GM21723 (cell line): ENCODE data around the gene NRF1.

ENCODE experiments used
- ATAC-seq: cut with Tn5 transposase; IDR thresholded peaks from one replicate; pipeline ENCODE4 v1.9.1; 2021; ENCODE audit warnings: mild to moderate bottlenecking, moderate library complexity; ENCODE audit not compliant: unreplicated experiment

NRF1 gene

DNA sequence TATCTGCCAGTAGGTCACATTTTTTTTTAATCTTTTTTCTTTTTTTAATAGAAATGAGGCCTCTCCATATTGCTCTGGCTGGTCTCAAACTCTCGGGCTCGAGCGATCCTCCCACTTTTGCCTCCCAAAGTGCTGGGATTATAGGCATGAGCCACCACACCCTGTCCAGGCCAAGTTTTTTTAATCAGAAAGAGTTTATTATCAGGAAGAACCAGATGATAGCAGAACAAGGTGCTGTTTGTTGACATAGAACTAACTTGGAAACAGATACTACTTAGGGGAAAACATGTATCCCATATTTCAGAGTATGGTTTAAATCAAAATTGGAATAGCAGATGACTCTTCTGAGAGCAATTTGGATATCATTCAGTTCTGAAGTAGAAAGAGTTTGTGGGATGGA lies 118.6 kb downstream of the NRF1 start:
- no peak for ATAC-seq

DNA sequence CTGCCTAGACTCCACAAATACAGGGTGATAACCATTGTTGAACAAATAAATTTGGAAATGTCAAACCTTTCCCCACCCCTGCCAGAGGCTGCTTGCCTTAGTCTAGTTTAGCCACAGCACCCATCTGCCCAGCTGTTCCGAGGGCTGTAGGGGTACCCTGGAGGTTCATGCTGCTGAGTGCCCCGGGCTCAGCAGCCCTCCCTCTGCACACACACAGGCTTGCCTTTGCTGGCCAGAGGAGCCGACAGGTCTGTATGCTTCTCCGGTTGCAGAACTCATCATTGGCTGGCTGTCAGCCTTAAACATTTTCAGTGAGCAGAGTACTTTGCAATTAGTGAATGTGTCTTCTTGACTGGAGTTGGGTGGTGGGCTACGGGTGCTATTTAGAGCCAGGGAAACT lies 122.9 kb downstream of the NRF1 start:
- ATAC-seq: no peak

DNA sequence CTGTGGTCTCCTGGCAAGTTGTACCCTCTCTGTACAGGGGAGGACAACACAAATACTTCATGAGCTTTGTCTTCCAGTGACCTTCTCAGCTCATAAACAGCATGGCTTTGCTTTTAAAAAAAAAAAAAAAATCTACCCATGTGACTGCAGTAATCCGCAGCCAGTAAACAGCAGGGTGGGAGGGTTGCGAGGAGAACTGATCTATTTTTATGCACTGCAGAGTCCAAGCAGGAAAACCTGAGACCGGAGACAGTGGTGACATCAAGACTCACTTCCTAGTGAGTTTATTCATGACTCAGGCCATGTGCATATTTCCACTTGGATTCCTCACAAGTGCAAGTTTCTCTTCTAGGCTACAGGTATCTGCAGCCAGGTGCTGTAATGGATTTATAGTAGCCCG lies 127.9 kb downstream of the NRF1 start:
- ATAC-seq: no peak

DNA sequence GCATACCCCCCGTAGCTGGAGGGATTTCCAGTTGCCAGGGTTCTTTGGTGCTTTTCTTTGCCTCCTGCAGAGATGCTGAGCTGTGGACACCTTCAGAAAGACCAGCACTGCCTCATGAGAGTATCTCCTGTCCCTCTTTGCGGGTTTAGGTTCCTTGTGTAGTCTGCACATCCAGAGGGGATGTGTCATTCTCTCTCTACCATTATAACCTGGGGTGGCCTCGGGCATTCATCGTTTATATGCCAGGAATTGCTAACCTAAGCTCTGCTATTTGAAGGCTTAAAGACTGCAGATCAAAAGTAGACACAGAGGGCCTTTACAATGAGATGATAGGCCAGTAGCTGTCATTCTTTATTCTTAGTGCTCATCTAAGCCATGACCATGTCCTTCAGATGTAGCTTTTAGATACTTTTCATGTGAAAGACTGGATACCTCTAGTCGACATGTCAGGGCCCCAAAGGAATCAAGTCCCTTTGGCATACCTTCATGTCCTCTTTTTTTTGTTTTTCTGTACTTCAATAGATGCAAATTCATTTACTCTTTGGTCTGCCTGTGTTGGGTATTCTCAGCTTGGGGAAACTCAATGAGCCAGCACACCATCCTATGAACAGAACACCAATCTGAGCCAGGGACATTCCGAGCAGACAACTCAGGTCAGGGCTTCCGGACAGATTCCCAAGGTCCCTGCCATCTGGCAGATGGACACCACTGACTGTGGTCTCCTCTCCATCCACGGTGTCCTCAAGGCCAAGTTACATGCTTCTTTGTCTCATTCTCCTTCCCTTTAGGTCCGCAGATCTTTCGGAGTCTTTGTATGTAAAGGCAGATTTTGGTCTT lies 129.3 kb downstream of the NRF1 start:
- ATAC-seq: no peak

DNA sequence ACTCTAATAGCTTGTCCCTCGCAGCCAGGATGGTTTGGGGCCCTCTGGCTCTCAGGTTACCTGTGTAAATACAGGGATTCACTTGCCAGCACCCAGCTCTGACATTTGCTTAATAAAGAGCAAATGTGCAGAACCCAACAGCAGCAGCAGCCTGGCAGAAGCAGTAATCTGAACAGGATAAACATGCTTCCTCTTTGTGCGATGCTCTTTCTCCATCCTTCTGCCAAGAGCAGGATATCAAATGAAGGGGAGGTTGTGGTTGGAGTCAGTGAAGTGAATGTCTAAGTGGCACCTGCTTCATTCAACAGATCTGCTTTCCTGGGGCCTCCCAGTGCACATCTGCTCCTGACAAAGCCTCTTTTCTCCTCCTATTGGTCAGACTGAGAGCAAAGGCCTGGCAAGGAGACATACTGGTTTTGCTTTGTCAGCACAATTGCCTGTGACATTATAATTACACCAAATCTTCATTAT lies 130.3 kb downstream of the NRF1 start:
- ATAC-seq: no peak

DNA sequence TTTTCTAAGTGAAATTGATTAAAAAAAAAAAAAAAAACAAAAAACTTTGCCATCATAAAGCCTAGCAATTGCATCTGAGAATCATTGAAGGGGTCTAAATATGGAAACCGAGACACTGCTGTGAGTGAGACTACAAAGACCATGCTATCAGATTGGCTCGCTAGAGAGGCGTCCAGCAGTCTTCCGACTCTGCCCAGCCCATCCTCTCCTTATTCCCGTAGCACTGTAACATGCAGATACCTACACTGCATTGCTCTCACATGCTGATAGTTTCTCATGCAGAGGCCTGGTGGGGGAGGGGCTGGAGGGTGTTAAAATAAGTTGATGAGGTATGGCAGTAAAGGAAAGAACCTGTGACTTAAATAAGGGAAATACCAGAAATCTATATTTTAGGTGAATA lies 130.7 kb downstream of the NRF1 start:
- no peak for ATAC-seq

DNA sequence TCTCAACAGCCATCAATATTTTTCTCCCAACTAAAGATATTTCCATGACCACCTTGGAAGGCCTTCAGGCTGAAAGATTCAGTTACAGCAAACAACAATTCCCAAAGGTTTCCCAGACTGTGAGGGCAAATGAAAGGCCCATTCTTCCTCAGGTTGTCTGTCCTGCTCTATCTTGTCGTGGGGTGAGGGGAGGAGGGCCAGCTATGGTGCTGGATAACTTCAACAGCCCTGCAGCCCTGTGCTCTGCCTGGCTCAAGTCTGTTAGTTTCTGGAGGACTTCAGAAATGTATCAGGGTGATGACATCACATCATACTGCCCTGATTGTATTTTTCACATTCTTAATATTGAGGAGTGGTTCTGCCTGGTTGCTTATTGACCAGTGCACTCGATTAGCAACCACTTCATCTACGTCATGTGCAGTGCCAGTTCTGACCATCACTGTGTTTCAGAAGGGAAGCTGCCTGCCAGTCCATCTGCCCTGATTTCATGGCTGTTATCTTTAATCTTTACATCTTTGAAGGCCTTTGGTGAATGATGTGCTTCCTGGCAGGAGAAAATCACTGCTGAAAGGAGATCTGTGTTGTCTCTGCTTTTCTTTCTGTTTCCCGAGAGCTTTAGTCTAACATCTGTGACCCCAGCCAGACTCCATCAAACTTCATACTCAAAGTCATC lies 135.5 kb downstream of the NRF1 start:
- ATAC-seq: no peak

DNA sequence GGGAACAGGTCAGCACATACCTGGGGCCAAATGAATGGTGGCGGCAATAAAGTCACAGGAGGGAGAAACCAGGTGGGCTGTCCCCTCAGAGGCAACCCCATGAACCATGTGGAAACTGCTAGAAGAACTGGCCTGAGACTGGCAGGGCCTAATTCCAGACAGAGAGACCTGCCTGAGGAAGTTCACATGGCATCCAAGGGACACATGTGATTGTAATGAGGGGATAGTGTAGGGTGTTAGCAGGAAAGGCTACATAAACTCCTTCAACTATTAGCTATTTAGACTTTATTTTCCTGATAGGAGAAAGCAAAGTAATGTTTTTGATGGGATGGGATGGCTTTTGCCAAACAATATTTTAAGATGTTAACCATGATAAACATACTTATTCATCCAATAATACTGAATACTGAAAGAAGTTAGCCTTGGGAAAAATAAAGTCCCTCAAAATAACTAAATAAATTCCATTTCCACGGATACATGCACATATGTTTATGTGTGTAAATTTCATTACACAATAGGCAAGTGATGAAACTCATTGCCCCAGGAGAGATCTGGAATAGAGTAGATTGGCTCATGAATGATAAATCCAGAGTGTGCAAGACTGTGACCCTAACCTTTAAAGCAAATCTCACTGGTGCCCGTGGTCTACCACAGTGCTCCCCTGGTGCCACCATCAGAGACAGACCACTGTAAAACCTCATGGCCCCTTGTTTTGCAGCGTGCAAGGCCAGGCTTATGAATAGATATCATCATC lies 137.0 kb downstream of the NRF1 start:
- no peak for ATAC-seq

DNA sequence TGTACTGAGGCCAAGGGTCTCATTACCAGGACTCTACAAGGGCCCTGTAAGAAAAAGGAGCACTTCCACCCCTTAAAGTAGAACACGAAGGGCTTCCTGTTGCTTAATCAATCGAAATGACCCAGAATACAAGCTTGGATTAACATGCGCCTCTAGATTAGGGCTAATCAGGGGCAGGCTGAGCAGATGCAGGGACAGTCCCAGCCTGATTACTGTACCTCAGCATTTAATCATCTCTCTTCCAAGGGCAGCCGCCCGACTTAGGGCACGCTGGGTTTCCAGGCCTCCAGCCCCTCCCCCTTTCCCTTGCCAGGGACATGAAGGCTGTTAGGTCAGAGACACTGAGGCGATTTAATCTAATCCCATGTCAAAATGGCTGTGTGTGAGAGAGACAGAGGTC lies 138.6 kb downstream of the NRF1 start:
- ATAC-seq: no peak

DNA sequence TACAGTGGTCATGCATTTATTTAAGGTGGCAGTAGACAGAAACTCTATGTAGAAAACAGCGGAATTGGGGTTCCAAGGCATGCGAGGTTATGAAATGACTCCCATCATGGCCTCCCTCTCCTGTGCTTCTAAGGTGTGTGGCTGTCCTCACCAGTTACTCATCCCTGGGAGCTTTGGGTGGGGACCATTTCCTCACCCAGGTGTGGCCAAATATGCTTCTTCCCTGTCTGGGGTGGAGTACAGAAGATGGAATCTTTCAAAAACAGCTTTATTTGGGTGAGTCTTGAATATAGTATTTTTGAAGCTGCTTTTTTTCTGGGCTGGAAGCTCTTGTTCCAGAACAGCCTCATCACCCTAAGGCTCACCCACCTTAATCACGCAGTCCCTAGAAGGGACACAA lies 139.0 kb downstream of the NRF1 start:
- ATAC-seq: no peak

DNA sequence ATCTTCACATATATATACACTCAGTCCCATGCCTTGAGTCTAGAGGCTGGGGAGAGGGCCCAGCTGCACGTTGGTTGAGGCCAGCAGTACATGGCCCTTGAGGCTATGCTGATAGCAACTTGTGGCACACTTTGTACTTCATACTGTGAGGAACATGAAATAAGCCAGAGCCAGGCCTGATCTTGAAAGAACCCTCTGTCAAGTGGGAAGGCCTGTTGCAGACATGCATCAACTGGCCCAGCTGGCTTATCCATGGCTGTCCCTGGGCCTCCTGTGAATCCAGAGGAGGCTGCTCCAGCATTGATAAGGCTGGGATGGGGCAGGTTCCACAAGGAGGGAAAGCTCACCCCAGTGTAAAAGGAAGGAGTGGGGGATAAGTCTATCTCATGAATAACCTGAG lies 140.4 kb downstream of the NRF1 start:
- no peak for ATAC-seq

DNA sequence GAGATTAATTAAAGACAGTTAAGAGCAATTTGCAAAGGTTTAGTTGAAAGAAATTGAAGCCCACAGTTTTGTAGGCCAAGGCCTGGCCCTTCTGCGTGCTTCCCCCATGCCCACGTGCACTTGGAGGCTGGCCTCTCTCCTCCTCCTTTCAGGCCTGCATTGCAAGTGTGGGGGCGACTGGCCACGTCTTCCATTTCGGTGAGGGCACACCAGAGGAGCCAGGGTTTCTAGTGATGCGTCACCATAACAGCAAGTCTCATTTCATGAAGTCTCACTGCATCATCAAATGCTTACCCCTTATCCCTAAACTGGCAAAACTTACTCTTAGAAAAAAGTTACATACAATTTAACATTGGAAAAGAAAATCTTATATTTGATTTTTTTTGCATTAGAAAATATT lies 141.2 kb downstream of the NRF1 start:
- ATAC-seq: no peak

DNA sequence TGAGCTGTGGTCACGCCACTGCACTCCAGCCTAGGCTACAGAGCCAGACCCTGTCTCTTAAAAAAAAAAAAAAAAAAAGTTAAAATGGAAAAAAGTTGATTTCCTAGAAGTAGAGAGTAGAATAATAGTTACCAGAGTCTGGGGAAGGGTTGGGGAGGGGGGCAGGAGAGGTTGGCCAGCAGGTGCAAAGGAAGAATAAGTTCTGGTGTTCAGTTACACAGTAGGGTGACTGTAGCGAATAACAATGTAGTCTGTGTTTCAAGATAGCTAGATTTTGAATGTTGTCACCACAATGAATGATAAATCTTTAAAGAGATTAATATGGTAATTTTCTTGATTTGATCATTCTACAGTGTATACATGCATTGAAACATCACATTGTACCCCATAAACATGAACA lies 142.9 kb downstream of the NRF1 start:
- no peak for ATAC-seq

DNA sequence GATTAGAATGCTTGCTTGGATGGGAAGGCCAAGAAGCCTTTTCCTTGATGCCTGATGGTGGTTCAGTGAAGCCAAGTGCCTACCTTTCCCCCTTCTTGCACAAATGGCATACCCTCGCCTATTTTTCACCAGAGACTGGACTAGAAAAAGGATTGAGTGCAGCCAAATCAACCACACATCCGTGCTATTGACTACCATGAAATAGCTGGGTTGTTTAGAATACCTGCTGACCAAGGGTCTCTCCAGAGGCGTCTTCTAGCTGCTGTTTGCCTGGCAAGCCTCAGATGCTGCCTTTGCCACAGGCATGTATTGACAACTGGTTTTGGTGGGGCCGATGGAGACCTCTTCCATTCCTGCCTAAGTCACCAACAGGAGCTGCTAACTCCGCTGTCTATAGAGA lies 146.5 kb downstream of the NRF1 start:
- no peak for ATAC-seq

DNA sequence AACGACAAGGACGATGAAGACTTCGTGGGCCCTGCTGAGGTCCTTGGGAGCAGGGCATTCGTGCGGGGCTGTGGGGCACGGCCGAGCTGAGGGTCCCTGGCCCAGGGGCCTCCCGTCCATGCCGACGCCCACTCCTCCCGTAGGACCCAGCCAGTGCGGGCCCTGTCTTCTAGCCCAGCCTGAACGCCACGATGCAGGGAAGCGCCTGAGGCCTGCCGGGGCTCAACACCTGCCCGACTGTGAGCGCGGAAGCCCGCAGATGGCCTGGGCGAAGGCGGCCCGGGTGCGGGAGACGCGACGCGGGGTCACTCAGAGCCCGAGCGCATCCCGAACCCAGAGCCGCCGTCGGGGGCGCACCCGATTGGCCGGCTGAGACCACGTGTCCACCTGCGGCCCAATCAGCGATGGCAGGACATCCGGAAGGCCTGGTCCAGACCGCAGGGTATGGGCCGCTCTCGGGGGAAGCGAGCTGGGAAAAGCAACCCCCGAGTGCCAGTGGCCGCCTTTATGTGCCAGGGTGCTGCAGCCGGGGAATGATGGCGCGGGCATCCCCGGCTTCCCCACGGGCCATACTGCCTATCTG lies 151.0 kb downstream of the NRF1 start:
- no peak for ATAC-seq

DNA sequence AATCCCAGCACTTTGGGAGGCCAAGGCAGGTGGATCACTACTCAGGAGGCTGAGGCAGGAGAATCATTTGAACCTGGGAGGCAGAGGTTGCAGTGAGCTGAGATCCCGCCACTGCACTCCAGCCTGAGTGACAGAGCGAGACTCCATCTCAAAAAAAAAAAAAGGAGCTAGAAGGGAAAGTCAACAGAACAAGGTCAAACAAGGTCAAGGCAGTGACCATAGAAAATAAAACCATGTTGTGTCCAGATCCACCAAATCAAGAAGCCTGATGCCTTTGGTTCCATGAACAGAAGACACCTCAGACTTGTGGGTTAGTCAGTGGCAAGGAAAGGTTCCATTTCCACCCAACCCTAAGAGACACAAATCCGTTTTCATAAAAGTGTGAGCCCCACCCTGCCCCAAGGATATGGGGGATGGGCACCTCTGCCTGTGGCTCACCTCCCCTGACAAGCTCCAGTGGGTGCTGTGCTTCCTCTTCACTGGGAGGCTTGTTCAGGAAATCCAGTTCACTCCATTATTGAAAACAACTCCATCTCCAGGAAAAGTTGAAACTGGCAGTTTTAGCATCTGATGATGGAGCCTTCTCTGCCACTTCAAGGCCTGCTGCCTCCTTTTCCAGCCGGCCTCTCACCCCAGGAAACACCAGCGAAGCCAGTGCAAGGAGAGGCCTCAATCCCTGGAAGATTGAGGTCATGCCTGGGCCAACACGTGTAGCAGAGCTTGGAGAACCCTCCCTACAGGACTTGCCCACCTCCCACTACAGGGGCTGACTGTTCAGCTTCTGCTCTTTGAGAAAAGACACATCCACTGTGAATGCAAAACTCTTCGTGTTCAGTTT lies 152.9 kb downstream of the NRF1 start:
- no peak for ATAC-seq

DNA sequence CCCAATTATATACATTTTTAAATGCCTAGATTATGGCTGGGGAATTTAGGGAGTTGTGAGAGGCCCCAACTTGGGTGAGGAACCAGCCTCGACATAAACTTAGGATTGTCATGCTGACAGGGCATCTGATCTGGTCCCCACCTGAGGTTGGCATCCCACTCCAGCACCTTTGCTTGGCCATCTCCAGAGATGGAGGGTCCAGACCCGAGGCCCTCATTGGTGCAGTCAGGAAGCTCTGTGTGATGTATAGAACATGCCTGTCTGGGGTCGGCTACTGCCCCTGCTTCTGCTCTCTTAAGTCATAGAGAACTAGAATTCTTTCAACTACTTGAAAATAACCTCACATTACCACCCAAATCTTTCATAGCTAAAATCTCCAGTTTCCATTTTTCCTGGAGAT lies 153.8 kb downstream of the NRF1 start:
- no peak for ATAC-seq

DNA sequence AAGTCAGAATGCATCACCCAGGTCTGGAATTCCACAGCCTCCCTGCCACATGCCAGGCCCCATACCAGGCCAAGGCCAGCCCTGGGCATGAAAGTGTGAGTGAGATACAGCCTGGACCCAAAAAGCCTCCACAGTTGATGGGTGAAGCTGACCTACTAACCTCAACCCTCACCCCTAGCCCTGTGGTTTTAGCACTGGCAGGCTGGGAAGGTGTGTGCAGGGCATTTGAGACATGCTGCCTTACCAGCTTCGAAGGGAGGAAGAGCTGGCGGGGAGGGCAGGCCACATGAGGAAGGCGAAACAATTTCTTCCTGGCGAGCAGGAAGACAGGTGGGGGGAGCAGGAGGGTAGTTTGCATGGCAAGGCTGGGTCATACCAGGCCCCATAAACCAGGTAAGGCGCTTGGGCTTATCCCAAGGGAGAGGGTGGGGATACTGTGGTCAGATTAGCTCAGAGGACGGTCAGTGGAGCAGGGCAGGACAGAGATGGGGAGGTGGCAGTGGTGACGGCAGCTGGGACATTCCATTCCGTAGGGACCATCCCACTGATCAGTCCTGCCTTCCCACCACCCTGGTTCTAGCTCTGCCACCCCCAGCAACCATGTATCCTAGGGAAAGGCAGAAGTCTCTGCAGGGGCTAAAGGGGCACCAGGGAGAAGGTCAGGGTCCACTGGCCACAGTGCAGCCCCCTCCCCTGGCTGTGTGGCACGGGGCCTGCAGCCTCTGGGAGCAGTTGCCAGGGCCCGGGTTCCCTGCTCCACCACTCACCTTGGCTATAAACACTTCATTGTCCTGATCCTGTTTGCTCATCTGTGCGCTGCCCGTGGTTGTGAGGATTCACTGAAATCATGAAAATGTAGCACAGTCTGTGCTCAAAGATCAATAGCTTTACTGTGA lies 155.8 kb downstream of the NRF1 start:
- ATAC-seq: no peak

DNA sequence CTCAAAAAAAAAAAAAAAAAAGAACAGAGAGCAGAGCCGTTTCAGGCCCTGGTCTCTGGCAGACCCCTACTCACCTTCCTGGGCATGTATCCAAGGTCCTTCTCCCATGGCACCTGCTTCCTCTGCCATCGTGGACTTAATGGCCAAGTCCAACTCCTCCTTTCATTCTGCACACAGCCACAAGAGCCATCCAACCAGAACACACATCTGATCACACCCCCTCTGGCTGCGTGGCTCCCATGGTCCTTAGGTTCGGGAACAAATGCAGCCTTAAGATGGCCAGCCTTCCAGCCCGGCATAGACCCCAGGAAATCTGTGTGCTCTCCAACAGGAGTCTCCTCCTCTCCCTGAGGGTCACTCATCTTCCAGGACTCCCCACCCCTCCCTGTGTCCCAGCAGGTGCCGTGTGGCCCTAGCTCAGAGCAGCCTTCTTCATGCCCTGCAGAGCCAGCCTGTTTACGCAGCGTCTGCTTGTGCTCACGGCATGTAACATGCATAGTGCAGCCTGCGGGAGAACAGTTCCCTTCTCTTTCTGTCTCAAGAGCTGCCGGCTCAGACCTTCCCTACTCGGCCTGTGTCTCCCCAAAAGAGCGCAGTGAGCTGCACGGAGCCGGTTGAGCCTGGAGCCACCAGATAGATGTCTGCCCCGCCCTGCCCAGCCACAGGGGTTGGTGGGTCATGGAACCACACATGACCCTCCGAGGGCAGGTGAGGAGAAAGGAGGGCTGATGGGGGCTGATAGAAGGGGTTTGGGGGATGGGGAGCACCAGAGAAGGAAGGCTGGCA lies 157.3 kb downstream of the NRF1 start:
- ATAC-seq: no peak
